Measurements from ENCODE around the gene PARP3.

Gene PARP3

GRCh38 chr3:51966922-51967383, 24.8 kb downstream of the PARP3 start:
- DNase-seq (ENCODE audit: low read depth): no peak

- no peak for DNase-seq (ENCODE audit: low read depth)
Measured at GRCh38 chr3:51967384-51968169, 25.4 kb downstream of the PARP3 start, which contains the start of gene PCBP4. Gene PCBP4 (minus strand): TSS chr3:51967454. CDS start chr3:51961240, 6,214 bp downstream.

- no peak for DNase-seq (ENCODE audit: low read depth)
Measured at GRCh38 chr3:51968170-51968775, 26.1 kb downstream of the PARP3 start.

- DNase-seq (ENCODE audit: low read depth): no peak
Measured at GRCh38 chr3:51968883-51969678, 26.9 kb downstream of the PARP3 start.

- no peak for DNase-seq (ENCODE audit: low read depth)
Measured at GRCh38 chr3:51969841-51970240, 27.7 kb downstream of the PARP3 start.

GRCh38 chr3:51970606-51971300, 28.6 kb downstream of the PARP3 start:
- DNase-seq (ENCODE audit: low read depth): no peak

- no peak for DNase-seq (ENCODE audit: low read depth)
Measured at GRCh38 chr3:51971350-51971749, 29.2 kb downstream of the PARP3 start.

- DNase-seq (ENCODE audit: low read depth): no peak
Measured at GRCh38 chr3:51974277-51974962, 32.3 kb downstream of the PARP3 start.

- DNase-seq (ENCODE audit: low read depth): peak; percentile 51
Measured at GRCh38 chr3:51974963-51975851, 33.0 kb downstream of the PARP3 start, which contains the start of gene ABHD14A. Gene ABHD14A (plus strand): TSS chr3:51975064. CDS start chr3:51975136, 72 bp downstream.

GRCh38 chr3:51975852-51976549, 33.8 kb downstream of the PARP3 start:
- DNase-seq (ENCODE audit: low read depth): no peak

- no peak for DNase-seq (ENCODE audit: low read depth)
Measured at GRCh38 chr3:51977446-51978142, 35.4 kb downstream of the PARP3 start.

- no peak for DNase-seq (ENCODE audit: low read depth)
Measured at GRCh38 chr3:51978143-51978502, 36.0 kb downstream of the PARP3 start.

- DNase-seq (ENCODE audit: low read depth): no peak
Measured at GRCh38 chr3:51980253-51980652, 38.1 kb downstream of the PARP3 start.

GRCh38 chr3:51982352-51982837, 40.2 kb downstream of the PARP3 start:
- no peak for DNase-seq (ENCODE audit: low read depth)

- DNase-seq (ENCODE audit: low read depth): peak; percentile 74
Measured at GRCh38 chr3:51982838-51983577, 40.8 kb downstream of the PARP3 start, which contains the start of gene ACY1. Gene ACY1 (plus strand): TSS chr3:51983535. CDS start chr3:51984065, 530 bp downstream.

- no peak for DNase-seq (ENCODE audit: low read depth)
Measured at GRCh38 chr3:51983578-51984268, 41.6 kb downstream of the PARP3 start.

GRCh38 chr3:51984269-51984647, 42.1 kb downstream of the PARP3 start:
- DNase-seq (ENCODE audit: low read depth): no peak
